SU-DHL-6 (cell line): ENCODE measurements around the gene ARL2.

Source experiments
- H2AFZ ChIP-seq: fragments of 200-600 bp; sonication (generic); 2 replicates; pipeline ENCODE4 v1.6.1; 2014; ENCODE audit warnings: low read depth, mild to moderate bottlenecking, moderate library complexity, mixed read lengths, antibody characterized with exemption, low read length; ENCODE audit not compliant: severe bottlenecking
- H3F3A ChIP-seq: fragments of 200-600 bp; shearing (Covaris generic); 2 replicates; pipeline ENCODE4 v1.6.0; 2016; ENCODE audit warnings: antibody characterized with exemption, mild to moderate bottlenecking; ENCODE audit not compliant: insufficient read depth
- H3K27ac ChIP-seq: fragments of 200-600 bp; sonication (generic); 2 replicates; pipeline ENCODE4 v1.5.1; 2016; ENCODE audit warnings: low read depth, mild to moderate bottlenecking, low read length, moderate library complexity, mixed read lengths
- H3K27me3 ChIP-seq: fragments of 200-600 bp; sonication (generic), shearing (Covaris generic); 2 replicates; pipeline ENCODE4 v1.6.0; 2014; ENCODE audit warnings: mild to moderate bottlenecking, low read length
- H3K36me3 ChIP-seq: fragments of 200-600 bp; sonication (generic); 2 replicates; pipeline ENCODE4 v1.6.1; 2014; ENCODE audit warnings: mild to moderate bottlenecking, low read length, mixed read lengths
- H3K4me2 ChIP-seq: fragments of 300-600, 200-600 bp; shearing (Covaris generic), sonication (generic); 2 replicates; pipeline ENCODE4 v1.6.0; 2014; ENCODE audit warnings: low read length, low read depth, mild to moderate bottlenecking; ENCODE audit not compliant: poor library complexity, severe bottlenecking
- H3K4me3 ChIP-seq: fragments of 200-600 bp; sonication (generic); 2 replicates; pipeline ENCODE4 v1.5.1; 2014; ENCODE audit warnings: antibody characterized with exemption, low read length, mild to moderate bottlenecking, mixed read lengths; ENCODE audit not compliant: insufficient read depth, poor library complexity, severe bottlenecking
- H3K79me2 ChIP-seq: fragments of 200-600 bp; sonication (generic); 2 replicates; pipeline ENCODE4 v1.6.1; 2014; ENCODE audit warnings: mild to moderate bottlenecking, low read length, moderate library complexity; ENCODE audit not compliant: insufficient read depth
- H3K9ac ChIP-seq: fragments of 200-600 bp; sonication (generic); 2 replicates; pipeline ENCODE4 v1.7.0; 2014; ENCODE audit warnings: mild to moderate bottlenecking, low read length
- H3K9me2 ChIP-seq: fragments of 200-600 bp; sonication (generic); replicated peaks from 2 replicates; pipeline ENCODE4 v1.6.1; 2014; ENCODE audit warnings: low read length; ENCODE audit not compliant: insufficient read depth
- H3K9me3 ChIP-seq: fragments of 200-600 bp; sonication (generic); 2 replicates; pipeline ENCODE4 v1.6.1; 2014; ENCODE audit warnings: low read length, mixed read lengths; ENCODE audit not compliant: insufficient read depth
- H4K20me1 ChIP-seq: fragments of 200-600 bp; sonication (generic); 2 replicates; pipeline ENCODE4 v1.6.1; 2014; ENCODE audit warnings: low read depth, mild to moderate bottlenecking, antibody characterized with exemption, low read length, moderate library complexity, mixed read lengths
- EZH2phosphoT487 ChIP-seq: fragments of 200-600 bp; sonication (generic), shearing (Covaris generic); conservative IDR thresholded peaks from 2 replicates; pipeline ENCODE4 v1.6.1; 2018; ENCODE audit warnings: mild to moderate bottlenecking, antibody characterized with exemption, low read length, moderate library complexity, mixed read lengths
- TF ChIP-seq, protein P1 (sequence below): fragments of 200-600 bp; sonication (generic); IDR thresholded peaks from one replicate; pipeline ENCODE4 v1.5.1; 2017; ENCODE audit warnings: antibody characterized with exemption, mild to moderate bottlenecking, low read length, moderate library complexity; ENCODE audit not compliant: insufficient read depth, poor library complexity, severe bottlenecking

ARL2 gene

DNA sequence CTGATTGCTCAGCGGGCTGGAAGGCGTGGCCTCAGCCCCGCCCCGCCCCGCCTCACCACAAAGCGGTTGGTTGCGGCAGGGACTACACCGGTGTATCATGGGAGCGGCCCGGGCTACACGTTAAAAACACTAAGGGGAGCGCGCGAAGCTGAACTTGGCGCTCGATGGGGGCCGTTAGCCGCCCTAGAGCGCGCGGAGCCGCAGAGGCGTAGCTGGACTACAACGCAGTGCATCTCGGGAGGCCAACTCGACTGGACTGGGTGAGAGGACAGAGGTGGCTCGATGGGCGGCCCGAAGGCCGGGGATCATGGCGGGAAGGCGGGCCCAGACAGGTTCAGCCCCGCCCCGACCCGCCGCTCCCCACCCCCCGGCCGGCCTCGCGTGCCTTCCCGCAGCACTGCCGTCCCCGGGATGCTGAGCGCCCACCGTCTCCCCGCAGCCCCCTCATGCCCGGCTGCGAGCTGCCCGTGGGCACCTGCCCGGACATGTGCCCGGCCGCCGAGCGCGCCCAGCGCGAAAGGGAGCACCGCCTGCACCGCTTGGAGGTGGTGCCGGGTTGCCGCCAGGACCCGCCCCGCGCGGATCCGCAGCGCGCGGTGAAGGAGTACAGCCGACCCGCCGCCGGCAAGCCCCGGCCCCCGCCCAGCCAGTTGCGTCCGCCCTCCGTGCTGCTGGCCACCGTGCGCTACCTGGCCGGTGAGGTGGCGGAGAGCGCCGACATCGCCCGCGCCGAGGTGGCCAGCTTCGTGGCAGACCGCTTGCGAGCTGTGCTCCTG, 27.1 kb downstream of the ARL2 start, which contains the start of gene SAC3D1:
SAC3D1 (plus strand) TSS at position 364 of the 776 bp plus-strand sequence; CDS start at position 447, 83 bp downstream.
- Histone ChIP-seq H3F3A (peaks cover 6% of the 10 kb centered on the region), H4K20me1 (no peaks in the 10 kb centered on the region), H3K9ac (peak within 1 kb of the TSS; percentile 93), H3K9me3 (no peaks in the 10 kb centered on the region), H2AFZ (peak within 1 kb of the TSS; percentile 82), H3K27ac (peak within 1 kb of the TSS; percentile 85), H3K27me3 (no peaks in the 10 kb centered on the region), H3K36me3 (no peaks in the 10 kb centered on the region), H3K4me2 (peak within 1 kb of the TSS; percentile 83), H3K9me2 (no peaks in the 10 kb centered on the region), H3K79me2 (peaks cover 14% of the 10 kb centered on the region; the same call in 1 of the 2 replicates), H3K4me3 (peak within 1 kb of the TSS; percentile 87)
- TF ChIP-seq EZH2phosphoT487: no peak
- TF ChIP-seq, protein P1, sequence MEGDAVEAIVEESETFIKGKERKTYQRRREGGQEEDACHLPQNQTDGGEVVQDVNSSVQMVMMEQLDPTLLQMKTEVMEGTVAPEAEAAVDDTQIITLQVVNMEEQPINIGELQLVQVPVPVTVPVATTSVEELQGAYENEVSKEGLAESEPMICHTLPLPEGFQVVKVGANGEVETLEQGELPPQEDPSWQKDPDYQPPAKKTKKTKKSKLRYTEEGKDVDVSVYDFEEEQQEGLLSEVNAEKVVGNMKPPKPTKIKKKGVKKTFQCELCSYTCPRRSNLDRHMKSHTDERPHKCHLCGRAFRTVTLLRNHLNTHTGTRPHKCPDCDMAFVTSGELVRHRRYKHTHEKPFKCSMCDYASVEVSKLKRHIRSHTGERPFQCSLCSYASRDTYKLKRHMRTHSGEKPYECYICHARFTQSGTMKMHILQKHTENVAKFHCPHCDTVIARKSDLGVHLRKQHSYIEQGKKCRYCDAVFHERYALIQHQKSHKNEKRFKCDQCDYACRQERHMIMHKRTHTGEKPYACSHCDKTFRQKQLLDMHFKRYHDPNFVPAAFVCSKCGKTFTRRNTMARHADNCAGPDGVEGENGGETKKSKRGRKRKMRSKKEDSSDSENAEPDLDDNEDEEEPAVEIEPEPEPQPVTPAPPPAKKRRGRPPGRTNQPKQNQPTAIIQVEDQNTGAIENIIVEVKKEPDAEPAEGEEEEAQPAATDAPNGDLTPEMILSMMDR: no peak

DNA sequence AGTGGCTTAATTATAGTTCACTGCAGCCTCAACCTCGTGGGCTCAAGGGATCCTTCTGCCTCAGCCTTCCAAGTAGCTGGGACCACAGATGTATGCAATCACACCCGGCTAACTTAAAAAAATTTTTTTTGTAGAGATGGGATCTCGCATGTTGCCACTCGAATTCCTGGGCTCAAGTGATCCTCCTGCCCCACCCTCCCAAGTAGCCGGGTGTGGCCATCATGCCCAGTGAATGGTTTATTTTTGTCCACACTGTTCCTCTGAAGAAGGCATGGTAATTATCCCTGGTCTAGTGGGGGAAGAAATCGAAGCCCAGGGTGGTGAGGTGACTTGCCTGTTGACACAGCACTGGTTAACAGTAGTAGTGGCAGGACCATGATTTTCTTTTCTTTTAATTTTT, 28.9 kb downstream of the ARL2 start:
- H3K27ac ChIP-seq: no peak overlapping the region
- H3K27me3 ChIP-seq: no peaks in the 10 kb centered on the region
- no peaks in the 10 kb centered on the region for H4K20me1 ChIP-seq
- H3K9ac ChIP-seq: no peak overlapping the region
- H3K79me2 ChIP-seq: peaks cover 14% of the 10 kb centered on the region; the same call in 1 of the 2 replicates
- peaks cover 6% of the 10 kb centered on the region for H3F3A ChIP-seq
- no peaks in the 10 kb centered on the region for H3K9me3 ChIP-seq
- TF ChIP-seq EZH2phosphoT487: no peak
- TF ChIP-seq, protein P1: no peak
- no peak overlapping the region for H2AFZ ChIP-seq
- H3K4me2 ChIP-seq: peak overlapping the region; percentile 83
- H3K4me3 ChIP-seq: no peak overlapping the region
- no peaks in the 10 kb centered on the region for H3K36me3 ChIP-seq
- H3K9me2 ChIP-seq: no peaks in the 10 kb centered on the region

DNA sequence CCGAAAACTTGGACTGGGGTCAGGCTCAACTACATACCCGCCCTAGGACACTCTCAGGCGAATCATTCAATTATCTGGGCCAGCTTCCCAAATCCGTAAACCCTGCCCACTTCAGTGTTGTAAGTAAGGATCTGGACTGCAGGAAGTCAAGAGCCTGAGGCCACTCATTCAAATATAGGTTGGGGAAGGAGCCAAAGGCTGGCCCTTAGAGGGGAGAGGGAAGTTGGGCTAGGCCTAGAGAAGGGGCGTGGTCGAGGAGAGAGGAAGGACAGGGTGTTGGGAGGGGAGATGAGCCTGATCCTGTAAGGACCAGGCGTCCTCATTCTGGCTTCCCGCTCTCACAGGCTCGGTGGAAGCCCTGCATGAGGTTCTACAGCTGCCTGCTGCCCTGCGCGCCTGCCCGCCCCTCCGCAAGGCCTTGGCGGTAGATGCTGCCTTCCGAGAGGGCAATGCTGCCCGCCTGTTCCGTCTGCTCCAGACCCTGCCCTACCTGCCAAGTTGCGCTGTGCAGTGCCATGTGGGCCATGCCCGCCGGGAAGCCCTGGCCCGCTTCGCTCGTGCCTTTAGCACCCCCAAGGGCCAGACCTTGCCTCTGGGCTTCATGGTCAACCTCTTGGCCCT, 30.0 kb downstream of the ARL2 start:
- no peak overlapping the region for H2AFZ ChIP-seq

More for the DNA sequence above, 30.0 kb downstream of the ARL2 start:
- Histone ChIP-seq H3K9me2 (no peaks in the 10 kb centered on the region), H3K27ac (no peak overlapping the region), H3K9me3 (no peaks in the 10 kb centered on the region), H3K27me3 (no peaks in the 10 kb centered on the region), H3K4me3 (no peak overlapping the region), H3K79me2 (peaks cover 14% of the 10 kb centered on the region; the same call in 1 of the 2 replicates), H3K36me3 (no peaks in the 10 kb centered on the region), H3K9ac (no peak overlapping the region), H3K4me2 (no peak overlapping the region), H4K20me1 (no peaks in the 10 kb centered on the region), H3F3A (no peaks in the 10 kb centered on the region; the same call in 1 of the 2 replicates)
- no peak for TF ChIP-seq EZH2phosphoT487
- TF ChIP-seq, protein P1: no peak
